NCI-H82 treated with DMSO at 0.1 percent for 48 hours (cell line): Measurements from ENCODE around the gene PKD1L1.
"Not testable (repeated sequence)": the region's sequence is repeated elsewhere in the genome, so short reads cannot be mapped to it uniquely, and the experiment has no call there.

Experiments
- DNase-seq: peaks from one replicate; lab custom pipeline; 2025; ENCODE audit not compliant: unreplicated experiment; lab: John Stamatoyannopoulos, UW

The PKD1L1 gene

GRCh38 chr7:47948141-47948790 is at the start of gene PKD1L1:
Gene PKD1L1 (minus strand): TSS chr7:47948466. CDS start chr7:47948440, 26 bp downstream.
- DNase-seq: no peak

- no peak for DNase-seq
Measured at GRCh38 chr7:47992446-47992845, 44.2 kb upstream of the PKD1L1 start.

GRCh38 chr7:47991741-47992311 is 43.6 kb upstream of the PKD1L1 start:
- DNase-seq: peak; percentile 65

- no peak for DNase-seq
Measured at GRCh38 chr7:47991270-47991669, 43.0 kb upstream of the PKD1L1 start.

GRCh38 chr7:47990592-47990991 is 42.3 kb upstream of the PKD1L1 start:
- no peak for DNase-seq

GRCh38 chr7:47989607-47990400 is 41.5 kb upstream of the PKD1L1 start:
- peak; percentile 86 for DNase-seq

- DNase-seq: peak; percentile 40
Measured at GRCh38 chr7:47988496-47989386, 40.5 kb upstream of the PKD1L1 start.

GRCh38 chr7:47982610-47983009 is 34.3 kb upstream of the PKD1L1 start:
- no peak for DNase-seq

- not testable (repeated sequence) for DNase-seq
Measured at GRCh38 chr7:47980648-47981047, 32.4 kb upstream of the PKD1L1 start.

GRCh38 chr7:47979832-47980181 is 31.5 kb upstream of the PKD1L1 start:
- no peak for DNase-seq

GRCh38 chr7:47979145-47979831 is 31.0 kb upstream of the PKD1L1 start, which contains the start of gene HUS1:
Gene HUS1 (minus strand): TSS chr7:47979615. CDS start chr7:47979519, 96 bp downstream.
- peak; percentile 88 for DNase-seq

GRCh38 chr7:47978790-47979144 is 30.5 kb upstream of the PKD1L1 start:
- no peak for DNase-seq

- DNase-seq: no peak
Measured at GRCh38 chr7:47973739-47974138, 25.5 kb upstream of the PKD1L1 start.

- no peak for DNase-seq
Measured at GRCh38 chr7:47970761-47971160, 22.5 kb upstream of the PKD1L1 start.

- peak; percentile 31 for DNase-seq
Measured at GRCh38 chr7:47968847-47969774, 20.8 kb upstream of the PKD1L1 start.

- no peak for DNase-seq
Measured at GRCh38 chr7:47967708-47968107, 19.4 kb upstream of the PKD1L1 start.

GRCh38 chr7:47967123-47967522 is 18.9 kb upstream of the PKD1L1 start:
- DNase-seq: no peak

GRCh38 chr7:47965456-47965855 is 17.2 kb upstream of the PKD1L1 start:
- DNase-seq: no peak

- DNase-seq: no peak
Measured at GRCh38 chr7:47962262-47962661, 14.0 kb upstream of the PKD1L1 start.

- DNase-seq: no peak
Measured at GRCh38 chr7:47957156-47957555, 8.9 kb upstream of the PKD1L1 start.
